Measurements from ENCODE around the gene ARHGAP18.

DNA sequence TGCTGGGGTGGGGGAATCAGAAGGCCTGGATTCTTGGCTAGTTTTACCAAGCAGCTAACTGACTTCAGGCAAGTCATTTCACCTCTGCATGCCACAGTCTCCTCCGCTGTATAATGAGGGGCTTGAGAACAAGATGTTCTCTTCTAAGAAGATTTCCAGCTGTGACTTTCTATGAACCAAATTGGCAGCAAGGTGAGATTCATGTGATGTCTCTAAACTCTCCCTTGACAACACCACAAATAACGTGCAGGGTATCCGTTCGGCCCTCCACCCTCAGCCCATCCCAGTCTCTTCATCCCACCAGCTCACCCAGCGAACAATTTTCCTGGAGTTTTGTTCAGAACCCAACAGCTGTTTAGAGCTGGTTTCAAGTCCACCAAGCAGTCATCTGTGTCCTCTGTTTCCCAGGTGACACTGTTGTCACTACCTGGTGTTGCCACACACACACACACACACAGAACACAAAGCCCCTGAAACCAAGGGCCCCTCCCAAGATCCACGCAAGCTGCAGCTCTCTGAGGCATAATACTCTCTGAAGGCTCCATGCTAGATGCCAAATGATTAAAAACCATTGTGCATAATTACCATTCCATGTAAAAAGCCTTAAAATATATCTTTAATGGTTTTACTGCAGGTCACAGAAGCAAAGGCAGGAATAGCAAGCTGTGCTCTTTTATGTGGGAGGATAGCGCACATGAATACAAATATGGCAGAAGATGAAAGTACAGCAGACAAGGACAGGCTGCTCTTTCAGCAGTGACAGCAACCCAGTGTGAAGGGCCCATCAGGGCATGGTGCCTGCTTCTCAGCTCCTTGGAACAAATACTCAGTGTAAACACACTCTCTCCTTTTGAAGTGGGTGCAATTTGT is 48.2 kb downstream of the ARHGAP18 start:
- TF ChIP-seq, protein P1, sequence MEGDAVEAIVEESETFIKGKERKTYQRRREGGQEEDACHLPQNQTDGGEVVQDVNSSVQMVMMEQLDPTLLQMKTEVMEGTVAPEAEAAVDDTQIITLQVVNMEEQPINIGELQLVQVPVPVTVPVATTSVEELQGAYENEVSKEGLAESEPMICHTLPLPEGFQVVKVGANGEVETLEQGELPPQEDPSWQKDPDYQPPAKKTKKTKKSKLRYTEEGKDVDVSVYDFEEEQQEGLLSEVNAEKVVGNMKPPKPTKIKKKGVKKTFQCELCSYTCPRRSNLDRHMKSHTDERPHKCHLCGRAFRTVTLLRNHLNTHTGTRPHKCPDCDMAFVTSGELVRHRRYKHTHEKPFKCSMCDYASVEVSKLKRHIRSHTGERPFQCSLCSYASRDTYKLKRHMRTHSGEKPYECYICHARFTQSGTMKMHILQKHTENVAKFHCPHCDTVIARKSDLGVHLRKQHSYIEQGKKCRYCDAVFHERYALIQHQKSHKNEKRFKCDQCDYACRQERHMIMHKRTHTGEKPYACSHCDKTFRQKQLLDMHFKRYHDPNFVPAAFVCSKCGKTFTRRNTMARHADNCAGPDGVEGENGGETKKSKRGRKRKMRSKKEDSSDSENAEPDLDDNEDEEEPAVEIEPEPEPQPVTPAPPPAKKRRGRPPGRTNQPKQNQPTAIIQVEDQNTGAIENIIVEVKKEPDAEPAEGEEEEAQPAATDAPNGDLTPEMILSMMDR (conservative IDR thresholded peaks at IDR 0.05; ENCODE audit: low read length): no peak
- no peak for TF ChIP-seq EZH2phosphoT487 (IDR thresholded peaks at IDR 0.05; ENCODE audit: borderline replicate concordance)
